Stimulated activated CD4-positive, alpha-beta T cell treated with anti-CD3 and anti-CD28 coated beads, TNF-alpha, amount 100 ng/mL, for 24 hours (primary cell): Measurements from ENCODE around the gene BOC.

Experiments used
- DNase-seq, 3 experiments: peaks; one replicate each; pipeline ENCODE4 v3.0.0-alpha.2; 2020; ENCODE audit warnings: low read depth in 3 of 3

The BOC gene

DNA sequence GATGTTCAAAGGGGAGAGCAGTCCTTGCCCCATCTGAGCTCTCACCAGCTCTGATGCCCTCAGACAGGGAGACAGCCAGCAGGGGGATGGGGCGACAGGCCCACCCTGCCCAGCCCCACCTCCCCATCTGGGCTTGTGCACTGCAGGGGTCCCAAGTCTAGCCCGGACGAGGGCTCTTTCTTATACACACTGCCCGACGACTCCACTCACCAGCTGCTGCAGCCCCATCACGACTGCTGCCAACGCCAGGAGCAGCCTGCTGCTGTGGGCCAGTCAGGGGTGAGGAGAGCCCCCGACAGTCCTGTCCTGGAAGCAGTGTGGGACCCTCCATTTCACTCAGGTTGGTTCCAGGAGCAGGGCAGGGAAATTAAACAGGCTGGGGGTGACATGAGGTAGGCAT is 73.9 kb downstream of the BOC start:
- DNase-seq = no peak

DNA sequence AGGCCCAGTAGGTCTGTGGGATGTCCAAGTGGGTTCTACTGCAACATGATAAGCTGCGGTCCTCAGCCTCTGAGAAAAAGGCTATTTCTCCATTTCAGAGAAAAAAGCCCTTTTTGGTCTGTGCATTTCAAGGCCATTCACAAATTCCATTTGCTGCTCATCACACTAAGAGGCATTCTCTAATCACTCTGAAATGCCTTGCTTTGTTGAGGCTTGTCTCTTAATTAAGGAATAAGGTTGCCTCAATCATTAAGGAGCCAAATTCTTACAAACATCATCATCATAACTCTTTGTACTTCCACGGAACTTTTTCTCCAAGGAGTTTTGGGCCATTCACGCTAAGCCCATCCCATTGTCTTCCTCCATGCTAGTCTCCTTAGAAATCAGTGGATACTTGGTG is 74.4 kb downstream of the BOC start:
- no peak for DNase-seq

DNA sequence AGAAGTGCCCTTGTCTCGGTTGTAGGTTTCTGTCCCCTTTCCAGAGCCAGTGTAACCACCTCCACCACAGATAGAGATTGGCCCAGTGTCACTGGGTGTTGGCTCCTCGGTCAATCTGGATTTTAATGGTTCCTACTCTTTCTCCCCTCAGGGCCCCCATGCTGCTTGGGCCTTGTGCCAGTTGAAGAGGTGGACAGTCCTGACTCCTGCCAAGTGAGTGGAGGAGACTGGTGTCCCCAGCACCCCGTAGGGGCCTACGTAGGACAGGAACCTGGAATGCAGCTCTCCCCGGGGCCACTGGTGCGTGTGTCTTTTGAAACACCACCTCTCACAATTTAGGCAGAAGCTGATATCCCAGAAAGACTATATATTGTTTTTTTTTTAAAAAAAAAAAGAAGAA is 75.2 kb downstream of the BOC start:
- DNase-seq = no peak

DNA sequence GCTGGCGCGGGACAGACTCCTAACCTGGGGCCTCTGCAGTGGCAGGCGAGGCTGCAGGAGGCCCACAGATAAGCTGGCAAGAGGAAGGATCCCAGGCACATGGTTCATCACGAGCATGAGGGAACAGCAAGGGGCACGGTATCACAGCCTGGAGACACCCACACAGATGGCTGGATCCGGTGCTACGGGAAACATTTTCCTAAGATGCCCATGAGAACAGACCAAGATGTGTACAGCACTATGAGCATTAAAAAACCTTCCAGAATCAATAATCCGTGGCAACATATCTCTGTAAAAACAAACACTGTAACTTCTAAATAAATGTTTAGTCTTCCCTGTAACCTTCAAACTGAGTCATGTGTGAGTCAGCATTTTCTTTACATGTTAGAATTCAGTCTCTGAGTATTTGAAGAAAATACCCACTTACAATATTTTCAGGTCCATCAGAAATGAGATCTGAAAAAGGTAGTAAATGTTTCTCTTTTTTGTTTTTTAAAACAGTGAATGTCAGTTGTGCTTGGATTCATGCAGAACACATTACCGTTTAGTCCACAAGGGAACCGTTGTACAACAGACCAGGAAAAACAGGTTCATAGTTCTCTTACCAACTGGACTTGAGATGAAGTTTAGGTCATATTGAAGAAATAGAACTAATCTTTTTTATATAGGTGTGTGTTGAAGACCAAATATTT is 75.9 kb downstream of the BOC start:
- no peak for DNase-seq

DNA sequence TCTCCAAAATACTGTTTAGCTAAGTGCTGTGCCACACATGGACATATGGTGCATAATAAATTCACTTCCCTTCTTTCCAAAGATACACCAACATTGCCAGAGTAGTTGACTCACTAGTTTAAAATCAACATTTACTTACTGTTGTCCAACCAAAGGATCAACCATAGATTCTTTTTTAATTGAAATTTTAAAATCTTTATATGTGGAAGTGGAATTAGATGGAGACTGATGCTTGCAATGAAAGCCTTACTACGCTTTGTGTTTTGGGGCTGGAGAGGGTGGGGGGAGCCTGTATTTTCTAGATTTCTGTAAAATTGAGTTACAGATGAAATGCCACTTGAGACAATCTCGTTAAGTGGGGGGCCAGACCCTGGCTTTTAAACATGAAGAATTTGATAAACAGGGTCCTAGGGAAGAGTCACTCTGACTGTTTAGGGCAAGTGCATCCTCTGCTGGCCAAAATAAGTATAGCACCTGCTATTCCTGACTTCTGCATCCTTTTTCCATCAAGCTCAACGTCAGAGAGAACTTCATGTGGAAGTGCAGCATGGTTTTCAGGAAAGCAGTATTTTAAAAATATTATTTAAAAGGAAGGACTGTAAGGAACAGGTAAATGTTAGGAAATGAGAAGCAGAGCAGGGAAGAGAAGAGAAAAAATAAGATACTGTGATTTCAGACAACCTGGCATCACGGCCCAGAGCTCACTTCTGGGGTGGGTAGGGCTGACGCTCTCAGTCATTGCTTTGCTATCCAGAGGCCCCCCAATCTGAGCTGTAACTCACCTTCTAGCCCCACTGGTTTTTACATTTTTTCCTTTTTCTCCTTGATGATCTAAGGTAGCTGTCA is 76.7 kb downstream of the BOC start:
- peak; percentile 9 to 43 (median 16) for DNase-seq

DNA sequence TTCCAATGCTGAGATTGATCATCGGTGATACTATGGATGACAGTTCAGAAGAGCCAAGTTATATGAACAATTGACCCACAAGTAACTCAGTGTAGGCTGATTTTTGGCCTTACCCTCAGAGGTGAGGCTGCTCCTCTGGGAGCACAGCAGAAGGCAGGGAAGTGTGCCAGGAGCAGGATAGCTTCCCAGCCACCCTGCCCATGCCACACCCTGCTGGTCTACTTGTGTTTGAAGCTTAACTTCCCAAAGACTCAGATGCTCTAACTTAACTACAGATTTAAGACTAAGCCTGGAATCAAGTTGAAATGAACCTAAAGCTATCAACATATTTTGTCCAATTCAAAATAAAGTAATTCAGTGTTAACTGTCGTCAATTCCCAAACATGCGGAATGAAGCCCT is 77.5 kb downstream of the BOC start:
- DNase-seq = no peak

DNA sequence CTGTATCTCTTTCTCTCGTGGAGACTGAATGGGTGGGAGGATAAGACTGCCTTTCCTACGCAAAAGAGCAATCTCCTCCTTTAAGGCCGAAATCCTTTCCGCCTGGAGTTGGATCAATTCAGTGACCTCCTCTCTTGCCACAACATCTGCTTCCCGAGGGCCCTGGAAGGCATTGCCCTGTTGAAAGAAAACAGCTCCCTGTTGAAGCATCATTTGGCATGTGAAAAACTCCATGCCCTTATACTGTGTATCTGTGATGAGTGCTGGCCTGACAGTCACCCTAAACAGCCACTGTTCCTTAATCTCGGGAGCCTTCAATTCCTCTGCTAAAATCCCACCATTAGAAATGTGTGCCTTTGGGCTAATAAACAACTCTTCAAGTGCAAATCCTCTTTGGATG is 80.2 kb downstream of the BOC start:
- no peak for DNase-seq

DNA sequence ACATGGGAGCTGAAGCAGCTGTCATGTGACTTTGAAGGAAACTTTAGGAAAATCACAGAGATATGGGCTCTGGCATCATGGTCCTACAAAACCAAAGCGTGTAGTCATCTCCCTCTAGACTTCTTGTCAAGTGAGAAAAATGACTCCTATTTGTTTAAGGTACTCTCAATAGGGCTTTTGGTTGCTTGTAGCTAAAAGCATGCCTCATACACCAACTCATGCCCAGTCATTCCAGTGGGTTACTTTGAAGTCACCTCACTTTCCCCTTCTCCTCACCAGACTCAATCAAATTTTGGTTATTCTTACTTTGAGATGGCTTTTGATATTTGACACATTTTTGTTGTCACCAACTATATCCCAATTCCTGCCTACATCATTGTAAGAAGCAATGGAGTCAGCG is 81.6 kb downstream of the BOC start:
- no peak for DNase-seq

DNA sequence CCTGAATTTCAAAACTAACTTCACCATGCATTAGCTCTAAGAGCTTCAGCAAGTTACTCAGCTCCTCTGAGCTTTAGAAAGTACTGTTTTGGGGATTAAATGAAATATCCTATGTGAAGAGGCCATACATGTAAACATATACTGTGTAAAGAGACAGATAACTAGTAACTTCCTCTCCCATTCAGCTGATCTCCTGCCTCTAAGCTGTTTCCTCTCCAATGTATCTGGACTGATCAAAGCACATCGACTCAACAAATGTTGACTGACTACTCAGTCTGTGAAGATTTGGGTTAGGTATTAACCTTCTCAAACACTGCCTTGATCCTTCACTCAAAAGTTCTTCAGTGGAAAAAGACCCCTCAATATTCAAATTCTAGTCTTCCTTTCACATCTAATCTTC is 82.0 kb downstream of the BOC start:
- no peak for DNase-seq

DNA sequence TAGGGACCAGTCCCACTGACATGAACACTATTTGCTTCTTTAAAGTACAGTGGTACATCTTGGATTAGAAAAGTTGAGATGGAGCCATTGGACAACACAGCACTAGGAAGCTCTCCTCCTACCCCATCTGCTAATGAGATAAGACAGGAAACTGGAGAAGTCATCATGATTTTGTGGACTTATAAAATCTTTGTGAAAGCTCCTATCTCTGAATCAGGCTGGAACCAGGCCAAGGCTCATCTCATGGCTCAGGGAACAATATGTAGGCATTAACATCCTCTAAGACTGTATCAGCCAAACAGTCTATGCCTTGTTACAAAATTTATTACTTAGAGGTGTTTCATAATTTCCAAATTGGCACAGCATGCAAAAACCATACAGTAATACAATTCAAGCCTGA is 84.1 kb downstream of the BOC start:
- DNase-seq = no peak

DNA sequence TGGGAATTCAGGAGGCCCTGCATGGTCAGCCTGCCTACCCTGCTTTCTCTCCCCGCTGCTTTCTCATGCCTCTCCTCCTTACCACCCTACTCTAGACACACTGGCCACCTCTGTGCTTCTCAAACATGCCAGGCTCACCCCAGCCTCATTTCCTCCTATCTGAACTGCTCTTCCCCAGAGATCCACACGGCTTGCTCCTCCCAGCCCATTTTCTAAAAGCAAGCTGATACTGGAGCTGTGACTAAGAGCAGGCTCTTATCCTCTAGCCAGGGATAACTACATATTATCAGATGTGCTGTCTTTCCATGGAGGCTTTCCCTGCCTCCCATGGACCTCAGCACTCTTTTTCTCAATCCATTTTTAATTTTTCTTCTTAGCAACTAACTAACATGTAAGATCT is 85.9 kb downstream of the BOC start:
- DNase-seq = no peak

DNA sequence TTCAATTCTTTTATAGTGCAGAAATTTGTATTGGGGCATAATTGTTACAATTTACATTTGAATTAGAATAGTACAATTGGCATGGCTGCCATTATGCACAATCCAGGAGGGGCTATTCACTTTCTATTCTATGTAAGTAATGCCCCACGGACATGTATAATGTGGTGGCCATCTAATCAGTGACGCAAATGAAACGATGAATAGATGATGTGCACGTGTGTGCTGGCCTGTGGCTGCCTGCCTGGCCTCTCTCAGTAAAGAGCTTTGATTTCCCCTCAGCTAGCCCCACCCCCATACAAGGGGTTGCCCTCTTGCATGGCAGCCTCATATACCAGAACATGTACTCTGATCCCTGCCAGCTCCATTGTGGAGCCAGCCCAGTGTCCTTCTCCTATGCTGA is 86.5 kb downstream of the BOC start:
- DNase-seq = no peak

DNA sequence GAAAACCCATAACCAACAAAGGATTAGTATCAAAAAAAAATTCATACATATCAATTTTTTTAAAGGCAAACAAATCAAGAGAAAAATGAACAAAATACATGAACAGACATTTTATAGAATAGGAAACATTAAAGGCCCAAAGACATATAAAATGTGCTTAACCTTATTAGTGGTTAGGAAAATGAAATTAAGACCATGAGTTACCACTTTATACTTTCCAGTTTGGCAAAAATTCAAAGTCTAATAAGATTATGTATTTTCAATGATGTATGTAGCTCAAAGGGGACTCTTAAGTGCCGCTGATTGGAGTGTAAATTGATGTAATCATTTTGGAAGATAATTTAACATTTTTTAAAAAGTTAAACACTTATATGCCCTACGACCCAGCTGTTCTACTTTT is 89.2 kb downstream of the BOC start:
- DNase-seq = no peak

DNA sequence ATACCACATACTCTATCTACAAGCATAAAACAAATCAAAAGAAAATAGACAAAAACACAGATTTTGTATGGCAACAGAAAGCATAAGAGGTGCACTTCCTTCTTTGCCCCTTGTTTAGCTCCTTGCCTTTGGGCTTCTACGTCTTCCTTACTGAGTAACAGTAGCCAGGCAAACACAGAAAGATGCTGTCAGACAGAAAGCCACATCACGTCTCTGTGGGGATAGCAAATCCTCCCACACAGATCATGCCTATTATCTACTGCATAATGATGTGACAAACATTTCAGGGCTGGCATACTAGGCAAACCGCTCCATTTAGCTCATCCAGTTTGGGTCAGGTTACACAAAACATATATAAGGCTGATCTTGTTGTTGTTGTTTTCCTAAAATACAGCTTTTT is 92.7 kb downstream of the BOC start:
- DNase-seq = no peak

DNA sequence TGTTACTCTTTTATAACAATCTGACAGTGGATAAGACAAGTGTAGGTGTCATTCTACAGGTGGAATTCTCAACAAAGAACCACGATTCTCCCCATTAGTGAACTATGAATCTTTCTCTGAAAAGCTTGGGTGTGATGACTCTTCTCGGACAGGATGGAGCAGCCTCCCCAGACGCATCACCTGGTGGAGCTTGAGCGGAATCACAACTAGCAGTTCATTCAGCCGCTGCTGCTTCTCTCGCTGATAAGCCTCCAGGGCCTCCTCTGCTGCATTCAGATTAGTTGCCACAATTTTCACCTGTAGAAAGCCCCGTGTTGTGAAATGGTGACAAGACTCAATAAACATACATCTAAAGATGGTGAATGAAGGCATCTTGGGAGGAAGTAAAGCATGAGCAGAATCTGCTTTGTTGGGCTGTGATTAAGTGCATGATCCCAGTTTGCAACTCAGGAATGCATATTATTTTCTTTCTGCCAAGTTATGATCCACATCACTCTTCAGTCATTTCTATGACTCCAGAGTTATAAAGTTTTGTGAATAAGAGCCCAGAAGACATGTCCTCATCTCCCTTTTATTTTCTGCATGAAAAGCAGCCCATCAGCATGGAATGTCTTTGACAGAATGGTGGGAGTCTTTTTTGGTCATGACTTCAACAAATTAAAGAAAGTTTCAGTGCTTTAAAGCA is 93.6 kb downstream of the BOC start:
- DNase-seq = no peak

DNA sequence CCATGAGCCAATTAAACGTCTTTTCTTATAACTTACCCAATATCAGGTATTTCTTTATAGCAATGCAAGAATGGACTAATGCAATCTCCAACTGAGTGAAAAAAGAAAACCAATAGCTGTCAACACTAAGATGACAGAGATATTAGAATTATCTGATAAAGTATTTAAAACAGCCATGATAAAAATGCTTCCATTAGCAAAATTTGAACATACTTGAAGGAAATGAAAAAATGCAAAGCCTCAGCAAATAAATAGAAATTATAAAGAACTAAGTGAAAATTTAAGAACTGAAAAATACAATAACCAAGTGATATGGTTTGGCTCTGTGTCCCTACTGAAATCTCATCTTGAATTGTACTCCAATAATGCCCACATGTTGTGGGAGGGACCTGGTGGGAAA is 99.6 kb downstream of the BOC start:
- no peak for DNase-seq

DNA sequence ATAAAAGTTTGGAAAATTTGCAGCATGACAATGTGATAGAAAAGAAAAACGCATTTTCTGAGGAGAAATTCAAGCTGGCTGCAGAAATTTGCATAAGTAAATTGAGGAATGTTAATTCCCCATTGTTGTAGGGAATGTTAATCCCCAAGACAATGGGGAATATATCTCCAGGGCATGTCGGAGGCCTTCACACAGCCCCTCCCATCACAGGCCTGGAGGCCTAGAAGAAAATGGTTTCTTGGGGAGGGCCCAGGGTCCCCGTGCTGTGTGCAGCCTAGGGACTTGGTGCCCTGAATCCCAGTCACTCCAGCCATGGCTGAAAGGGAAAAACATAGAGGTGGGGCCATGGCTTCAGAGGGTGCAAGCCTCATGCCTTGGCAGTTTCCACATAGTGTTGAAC is 101.1 kb downstream of the BOC start:
- DNase-seq = no peak

DNA sequence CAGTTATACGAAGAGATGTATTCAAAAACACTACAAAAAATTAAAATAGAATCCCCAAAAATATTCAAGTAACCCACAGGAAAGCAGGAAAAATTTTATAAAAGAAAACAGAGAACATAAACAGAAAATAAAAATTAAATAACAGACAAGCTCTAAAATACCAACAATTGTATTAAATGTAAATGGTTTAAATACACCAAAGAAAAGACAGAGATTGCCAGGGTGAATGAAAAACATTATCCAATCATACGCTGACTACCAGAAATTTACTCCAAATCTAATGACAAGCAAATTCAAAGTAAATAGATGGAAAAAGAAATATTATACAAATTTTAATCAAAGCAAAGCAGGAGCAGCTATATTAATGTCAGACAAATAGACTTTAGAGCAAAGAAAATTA is 103.6 kb downstream of the BOC start:
- DNase-seq = no peak

DNA sequence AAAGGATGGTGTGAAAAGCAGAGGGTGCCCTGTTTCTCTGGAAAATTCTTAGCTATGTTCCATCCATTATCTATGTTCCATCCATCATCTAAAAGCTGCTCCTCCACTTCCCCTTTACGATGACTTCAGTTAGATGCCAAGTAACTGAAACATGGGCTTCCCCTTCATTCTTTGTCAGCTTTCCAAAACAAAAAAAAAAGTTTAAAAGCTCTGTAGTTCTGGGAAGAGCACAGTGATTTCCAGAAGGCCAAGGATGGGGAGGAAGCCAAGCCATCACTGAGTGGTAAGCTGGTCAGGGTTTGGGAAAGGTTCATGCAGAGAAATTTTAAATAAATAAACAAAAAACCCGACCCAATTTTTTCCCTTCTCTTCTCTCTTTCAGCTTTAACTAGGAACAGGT is 118.4 kb downstream of the BOC start:
- no peak for DNase-seq

DNA sequence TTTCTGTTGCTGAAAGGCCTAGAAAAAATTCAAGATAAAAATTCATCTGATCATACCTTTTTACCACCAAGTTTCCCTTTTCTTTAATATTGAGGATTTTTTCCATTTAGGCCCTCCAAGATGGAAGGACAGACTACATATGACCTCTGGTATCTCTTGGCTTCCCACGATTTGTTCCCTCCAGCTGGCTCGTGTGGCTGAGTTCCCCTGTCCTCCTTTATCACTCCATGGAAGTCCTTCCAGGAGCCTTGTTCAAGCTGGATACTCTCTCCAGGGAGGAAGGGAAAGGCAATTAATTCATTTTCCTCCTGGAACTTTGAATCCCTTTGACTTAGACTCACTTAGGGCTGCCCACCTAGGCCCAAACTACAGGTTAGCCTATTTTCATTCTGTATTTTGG is 119.4 kb downstream of the BOC start:
- DNase-seq = no peak

DNA sequence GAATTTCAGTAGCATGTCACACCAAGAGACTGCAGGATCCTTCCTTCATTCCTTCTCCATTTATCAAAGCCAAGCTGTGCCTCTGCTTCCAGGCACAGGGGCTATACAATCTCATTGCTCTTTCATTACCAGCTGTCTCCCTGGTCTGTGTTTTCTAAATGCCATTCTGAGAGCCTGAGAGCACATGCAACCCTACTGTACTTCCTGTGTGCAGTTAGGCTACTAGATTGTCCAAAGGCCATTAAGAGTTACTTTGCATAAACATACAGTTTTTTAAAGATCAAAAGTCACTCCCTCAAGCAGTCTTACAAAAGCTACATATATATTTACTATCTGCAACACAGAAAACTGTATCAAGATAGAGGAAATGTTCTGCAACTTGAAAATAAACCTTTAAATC is 119.8 kb downstream of the BOC start:
- DNase-seq = no peak
